C4-2B (cell line): Measurements from ENCODE around the gene PMM2.

Experiments
- ZFX ChIP-seq: fragments of 450-650 bp; IDR thresholded peaks from 2 replicates; pipeline ENCODE4 v1.6.1; 2017
- TF ChIP-seq, protein P1 (sequence below): fragments of 450-650 bp; conservative IDR thresholded peaks from 2 replicates; pipeline ENCODE4 v1.5.1; 2017; ENCODE audit warnings: mild to moderate bottlenecking

DNA sequence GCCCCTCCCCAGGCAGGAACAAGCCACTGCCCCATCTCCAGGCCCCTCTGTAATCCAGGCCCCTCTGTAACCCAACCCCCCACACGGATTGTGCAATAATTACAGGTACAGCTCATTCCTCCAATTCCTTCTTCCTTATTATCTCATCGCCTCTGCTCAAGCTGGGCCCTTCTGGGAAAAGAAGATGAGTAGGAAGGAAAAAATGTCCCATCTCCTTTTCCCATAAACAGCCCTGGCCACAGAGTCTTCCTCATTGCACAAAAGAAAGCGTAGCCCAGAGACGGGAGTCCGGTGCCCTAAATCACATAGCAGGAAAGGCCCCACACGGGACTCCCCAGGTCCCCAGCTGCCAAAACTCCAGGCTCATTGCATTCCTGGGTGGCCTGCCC, 80.9 kb downstream of the PMM2 start:
- TF ChIP-seq, protein P1, sequence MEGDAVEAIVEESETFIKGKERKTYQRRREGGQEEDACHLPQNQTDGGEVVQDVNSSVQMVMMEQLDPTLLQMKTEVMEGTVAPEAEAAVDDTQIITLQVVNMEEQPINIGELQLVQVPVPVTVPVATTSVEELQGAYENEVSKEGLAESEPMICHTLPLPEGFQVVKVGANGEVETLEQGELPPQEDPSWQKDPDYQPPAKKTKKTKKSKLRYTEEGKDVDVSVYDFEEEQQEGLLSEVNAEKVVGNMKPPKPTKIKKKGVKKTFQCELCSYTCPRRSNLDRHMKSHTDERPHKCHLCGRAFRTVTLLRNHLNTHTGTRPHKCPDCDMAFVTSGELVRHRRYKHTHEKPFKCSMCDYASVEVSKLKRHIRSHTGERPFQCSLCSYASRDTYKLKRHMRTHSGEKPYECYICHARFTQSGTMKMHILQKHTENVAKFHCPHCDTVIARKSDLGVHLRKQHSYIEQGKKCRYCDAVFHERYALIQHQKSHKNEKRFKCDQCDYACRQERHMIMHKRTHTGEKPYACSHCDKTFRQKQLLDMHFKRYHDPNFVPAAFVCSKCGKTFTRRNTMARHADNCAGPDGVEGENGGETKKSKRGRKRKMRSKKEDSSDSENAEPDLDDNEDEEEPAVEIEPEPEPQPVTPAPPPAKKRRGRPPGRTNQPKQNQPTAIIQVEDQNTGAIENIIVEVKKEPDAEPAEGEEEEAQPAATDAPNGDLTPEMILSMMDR: no peak
- no peak for TF ChIP-seq ZFX
